RWPE1 (cell line): ENCODE results near the gene RGS12.

ENCODE experiments used
- CTCF ChIA-PET: fragments of 350-600 bp; sonication (Branson Sonifier 250); formaldehyde crosslinking; extraction: SDS; loops from one replicate; lab custom pipeline; 2021; lab: Yijun Ruan, JAX
- POLR2A ChIA-PET: fragments of 400-600 bp; formaldehyde crosslinking; extraction: SDS; loops from one replicate; lab custom pipeline; 2020; ENCODE audit warnings: antibody characterized with exemption; ENCODE audit not compliant: low non-redundant PET; lab: Yijun Ruan, JAX
- DNase-seq: peaks from one replicate; pipeline ENCODE4 v3.0.0; 2012; ENCODE audit warnings: low spot score
- H3K27ac ChIP-seq: fragments of 450-650 bp; 2 replicates; pipeline ENCODE4 v1.5.1; 2017
- CTCF ChIP-seq: fragments of 450-650 bp; conservative IDR thresholded peaks from 2 replicates; pipeline ENCODE4 v1.5.1; 2017; ENCODE audit warnings: low read depth, mild to moderate bottlenecking

RGS12 gene

GRCh38 chr4:3250438-3250955, 42.3 kb upstream of the RGS12 start:
- no peak overlapping the region for H3K27ac ChIP-seq
- ChIA-PET CTCF (no interaction called here), POLR2A (no interaction called here)
- DNase-seq = no peak
- TF ChIP-seq CTCF = no peak

- POLR2A ChIA-PET = no interaction called here
- TF ChIP-seq CTCF = no peak
- CTCF ChIA-PET = no interaction called here
- H3K27ac ChIP-seq = no peak overlapping the region
- DNase-seq = no peak
Measured at GRCh38 chr4:3250956-3251690, 41.7 kb upstream of the RGS12 start.

- DNase-seq = no peak
- no peak overlapping the region for H3K27ac ChIP-seq
- no peak for TF ChIP-seq CTCF
- POLR2A ChIA-PET = no interaction called here
- CTCF ChIA-PET = no interaction called here
Measured at GRCh38 chr4:3251691-3252479, 40.9 kb upstream of the RGS12 start.

GRCh38 chr4:3252480-3252828, 40.4 kb upstream of the RGS12 start:
- no peak for TF ChIP-seq CTCF
- no peak overlapping the region for H3K27ac ChIP-seq
- CTCF ChIA-PET = no interaction called here
- DNase-seq = no peak
- POLR2A ChIA-PET = no interaction called here

GRCh38 chr4:3252831-3253641, 39.8 kb upstream of the RGS12 start:
- CTCF ChIA-PET = no interaction called here
- no peak for DNase-seq
- POLR2A ChIA-PET = no interaction called here
- no peak for TF ChIP-seq CTCF
- H3K27ac ChIP-seq = no peak overlapping the region

- ChIA-PET POLR2A (no interaction called here), CTCF (no interaction called here)
- TF ChIP-seq CTCF = no peak
- DNase-seq = no peak
- no peak overlapping the region for H3K27ac ChIP-seq
Measured at GRCh38 chr4:3253808-3254207, 39.0 kb upstream of the RGS12 start.
